Measurements from ENCODE around the gene MRI1. TPM values are rescaled to one million over a fixed set of nuclear protein-coding genes. Genes with fewer than 3 reads are reported as not detected.

The MRI1 gene
- total and polyA plus RNA-seq, 2 experiments from 2014 or later = 12.3 to 44.5 TPM

DNA sequence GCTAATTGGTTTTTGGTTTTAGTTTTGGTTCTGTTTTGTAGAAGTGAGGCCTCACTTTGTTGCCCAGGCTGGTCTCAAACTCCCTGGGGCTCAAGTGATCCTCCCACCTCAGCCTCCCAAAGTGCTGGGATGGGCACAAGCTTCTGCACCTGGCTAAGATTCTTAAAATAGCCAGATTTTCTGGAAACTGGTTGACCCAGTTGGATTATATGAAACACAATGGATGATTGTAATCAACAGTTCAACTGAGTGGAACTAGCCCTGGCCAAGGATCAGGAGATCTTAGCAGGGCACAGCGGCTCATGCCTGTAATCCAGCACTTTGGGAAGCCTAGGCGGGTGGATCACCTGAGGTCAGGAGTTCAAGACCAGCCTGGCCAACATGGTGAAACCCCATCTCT is 29.6 kb upstream of the MRI1 start:
- TF ChIP-seq, protein P1, sequence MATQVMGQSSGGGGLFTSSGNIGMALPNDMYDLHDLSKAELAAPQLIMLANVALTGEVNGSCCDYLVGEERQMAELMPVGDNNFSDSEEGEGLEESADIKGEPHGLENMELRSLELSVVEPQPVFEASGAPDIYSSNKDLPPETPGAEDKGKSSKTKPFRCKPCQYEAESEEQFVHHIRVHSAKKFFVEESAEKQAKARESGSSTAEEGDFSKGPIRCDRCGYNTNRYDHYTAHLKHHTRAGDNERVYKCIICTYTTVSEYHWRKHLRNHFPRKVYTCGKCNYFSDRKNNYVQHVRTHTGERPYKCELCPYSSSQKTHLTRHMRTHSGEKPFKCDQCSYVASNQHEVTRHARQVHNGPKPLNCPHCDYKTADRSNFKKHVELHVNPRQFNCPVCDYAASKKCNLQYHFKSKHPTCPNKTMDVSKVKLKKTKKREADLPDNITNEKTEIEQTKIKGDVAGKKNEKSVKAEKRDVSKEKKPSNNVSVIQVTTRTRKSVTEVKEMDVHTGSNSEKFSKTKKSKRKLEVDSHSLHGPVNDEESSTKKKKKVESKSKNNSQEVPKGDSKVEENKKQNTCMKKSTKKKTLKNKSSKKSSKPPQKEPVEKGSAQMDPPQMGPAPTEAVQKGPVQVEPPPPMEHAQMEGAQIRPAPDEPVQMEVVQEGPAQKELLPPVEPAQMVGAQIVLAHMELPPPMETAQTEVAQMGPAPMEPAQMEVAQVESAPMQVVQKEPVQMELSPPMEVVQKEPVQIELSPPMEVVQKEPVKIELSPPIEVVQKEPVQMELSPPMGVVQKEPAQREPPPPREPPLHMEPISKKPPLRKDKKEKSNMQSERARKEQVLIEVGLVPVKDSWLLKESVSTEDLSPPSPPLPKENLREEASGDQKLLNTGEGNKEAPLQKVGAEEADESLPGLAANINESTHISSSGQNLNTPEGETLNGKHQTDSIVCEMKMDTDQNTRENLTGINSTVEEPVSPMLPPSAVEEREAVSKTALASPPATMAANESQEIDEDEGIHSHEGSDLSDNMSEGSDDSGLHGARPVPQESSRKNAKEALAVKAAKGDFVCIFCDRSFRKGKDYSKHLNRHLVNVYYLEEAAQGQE (IDR thresholded peaks at IDR 0.05; ENCODE audit: unreplicated experiment) = no peak
- TF ChIP-seq ZNF331 (CRISPR knock-in tag; IDR thresholded peaks at IDR 0.05; ENCODE audit: low read depth) (no peak), EZH2phosphoT487 (IDR thresholded peaks at IDR 0.05; ENCODE audit: unreplicated experiment) (no peak), JUNB (IDR thresholded peaks at IDR 0.05; ENCODE audit: unreplicated experiment) (no peak), EZH2 (IDR thresholded peaks at IDR 0.05; ENCODE audit: low read depth, unreplicated experiment) (no peak), POLR2AphosphoS5 (IDR thresholded peaks at IDR 0.05; ENCODE audit: low read depth) (no peak), CREB1 (CRISPR knock-in tag; IDR thresholded peaks at IDR 0.05; ENCODE audit: low read depth) (no peak), NANOG (IDR thresholded peaks at IDR 0.05; ENCODE audit: borderline replicate concordance) (no peak), STAT1 (IDR thresholded peaks at IDR 0.05; ENCODE audit: unreplicated experiment) (no peak), ZNF114 (CRISPR knock-in tag; IDR thresholded peaks at IDR 0.05) (no peak)
- TF ChIP-seq, protein P2, sequence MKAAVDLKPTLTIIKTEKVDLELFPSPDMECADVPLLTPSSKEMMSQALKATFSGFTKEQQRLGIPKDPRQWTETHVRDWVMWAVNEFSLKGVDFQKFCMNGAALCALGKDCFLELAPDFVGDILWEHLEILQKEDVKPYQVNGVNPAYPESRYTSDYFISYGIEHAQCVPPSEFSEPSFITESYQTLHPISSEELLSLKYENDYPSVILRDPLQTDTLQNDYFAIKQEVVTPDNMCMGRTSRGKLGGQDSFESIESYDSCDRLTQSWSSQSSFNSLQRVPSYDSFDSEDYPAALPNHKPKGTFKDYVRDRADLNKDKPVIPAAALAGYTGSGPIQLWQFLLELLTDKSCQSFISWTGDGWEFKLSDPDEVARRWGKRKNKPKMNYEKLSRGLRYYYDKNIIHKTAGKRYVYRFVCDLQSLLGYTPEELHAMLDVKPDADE (IDR thresholded peaks at IDR 0.05) = no peak
- TF ChIP-seq, protein P3, sequence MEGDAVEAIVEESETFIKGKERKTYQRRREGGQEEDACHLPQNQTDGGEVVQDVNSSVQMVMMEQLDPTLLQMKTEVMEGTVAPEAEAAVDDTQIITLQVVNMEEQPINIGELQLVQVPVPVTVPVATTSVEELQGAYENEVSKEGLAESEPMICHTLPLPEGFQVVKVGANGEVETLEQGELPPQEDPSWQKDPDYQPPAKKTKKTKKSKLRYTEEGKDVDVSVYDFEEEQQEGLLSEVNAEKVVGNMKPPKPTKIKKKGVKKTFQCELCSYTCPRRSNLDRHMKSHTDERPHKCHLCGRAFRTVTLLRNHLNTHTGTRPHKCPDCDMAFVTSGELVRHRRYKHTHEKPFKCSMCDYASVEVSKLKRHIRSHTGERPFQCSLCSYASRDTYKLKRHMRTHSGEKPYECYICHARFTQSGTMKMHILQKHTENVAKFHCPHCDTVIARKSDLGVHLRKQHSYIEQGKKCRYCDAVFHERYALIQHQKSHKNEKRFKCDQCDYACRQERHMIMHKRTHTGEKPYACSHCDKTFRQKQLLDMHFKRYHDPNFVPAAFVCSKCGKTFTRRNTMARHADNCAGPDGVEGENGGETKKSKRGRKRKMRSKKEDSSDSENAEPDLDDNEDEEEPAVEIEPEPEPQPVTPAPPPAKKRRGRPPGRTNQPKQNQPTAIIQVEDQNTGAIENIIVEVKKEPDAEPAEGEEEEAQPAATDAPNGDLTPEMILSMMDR (conservative IDR thresholded peaks at IDR 0.05; ENCODE audit: low read depth in 2 of 2) = no peak
- TF ChIP-seq, protein P4, sequence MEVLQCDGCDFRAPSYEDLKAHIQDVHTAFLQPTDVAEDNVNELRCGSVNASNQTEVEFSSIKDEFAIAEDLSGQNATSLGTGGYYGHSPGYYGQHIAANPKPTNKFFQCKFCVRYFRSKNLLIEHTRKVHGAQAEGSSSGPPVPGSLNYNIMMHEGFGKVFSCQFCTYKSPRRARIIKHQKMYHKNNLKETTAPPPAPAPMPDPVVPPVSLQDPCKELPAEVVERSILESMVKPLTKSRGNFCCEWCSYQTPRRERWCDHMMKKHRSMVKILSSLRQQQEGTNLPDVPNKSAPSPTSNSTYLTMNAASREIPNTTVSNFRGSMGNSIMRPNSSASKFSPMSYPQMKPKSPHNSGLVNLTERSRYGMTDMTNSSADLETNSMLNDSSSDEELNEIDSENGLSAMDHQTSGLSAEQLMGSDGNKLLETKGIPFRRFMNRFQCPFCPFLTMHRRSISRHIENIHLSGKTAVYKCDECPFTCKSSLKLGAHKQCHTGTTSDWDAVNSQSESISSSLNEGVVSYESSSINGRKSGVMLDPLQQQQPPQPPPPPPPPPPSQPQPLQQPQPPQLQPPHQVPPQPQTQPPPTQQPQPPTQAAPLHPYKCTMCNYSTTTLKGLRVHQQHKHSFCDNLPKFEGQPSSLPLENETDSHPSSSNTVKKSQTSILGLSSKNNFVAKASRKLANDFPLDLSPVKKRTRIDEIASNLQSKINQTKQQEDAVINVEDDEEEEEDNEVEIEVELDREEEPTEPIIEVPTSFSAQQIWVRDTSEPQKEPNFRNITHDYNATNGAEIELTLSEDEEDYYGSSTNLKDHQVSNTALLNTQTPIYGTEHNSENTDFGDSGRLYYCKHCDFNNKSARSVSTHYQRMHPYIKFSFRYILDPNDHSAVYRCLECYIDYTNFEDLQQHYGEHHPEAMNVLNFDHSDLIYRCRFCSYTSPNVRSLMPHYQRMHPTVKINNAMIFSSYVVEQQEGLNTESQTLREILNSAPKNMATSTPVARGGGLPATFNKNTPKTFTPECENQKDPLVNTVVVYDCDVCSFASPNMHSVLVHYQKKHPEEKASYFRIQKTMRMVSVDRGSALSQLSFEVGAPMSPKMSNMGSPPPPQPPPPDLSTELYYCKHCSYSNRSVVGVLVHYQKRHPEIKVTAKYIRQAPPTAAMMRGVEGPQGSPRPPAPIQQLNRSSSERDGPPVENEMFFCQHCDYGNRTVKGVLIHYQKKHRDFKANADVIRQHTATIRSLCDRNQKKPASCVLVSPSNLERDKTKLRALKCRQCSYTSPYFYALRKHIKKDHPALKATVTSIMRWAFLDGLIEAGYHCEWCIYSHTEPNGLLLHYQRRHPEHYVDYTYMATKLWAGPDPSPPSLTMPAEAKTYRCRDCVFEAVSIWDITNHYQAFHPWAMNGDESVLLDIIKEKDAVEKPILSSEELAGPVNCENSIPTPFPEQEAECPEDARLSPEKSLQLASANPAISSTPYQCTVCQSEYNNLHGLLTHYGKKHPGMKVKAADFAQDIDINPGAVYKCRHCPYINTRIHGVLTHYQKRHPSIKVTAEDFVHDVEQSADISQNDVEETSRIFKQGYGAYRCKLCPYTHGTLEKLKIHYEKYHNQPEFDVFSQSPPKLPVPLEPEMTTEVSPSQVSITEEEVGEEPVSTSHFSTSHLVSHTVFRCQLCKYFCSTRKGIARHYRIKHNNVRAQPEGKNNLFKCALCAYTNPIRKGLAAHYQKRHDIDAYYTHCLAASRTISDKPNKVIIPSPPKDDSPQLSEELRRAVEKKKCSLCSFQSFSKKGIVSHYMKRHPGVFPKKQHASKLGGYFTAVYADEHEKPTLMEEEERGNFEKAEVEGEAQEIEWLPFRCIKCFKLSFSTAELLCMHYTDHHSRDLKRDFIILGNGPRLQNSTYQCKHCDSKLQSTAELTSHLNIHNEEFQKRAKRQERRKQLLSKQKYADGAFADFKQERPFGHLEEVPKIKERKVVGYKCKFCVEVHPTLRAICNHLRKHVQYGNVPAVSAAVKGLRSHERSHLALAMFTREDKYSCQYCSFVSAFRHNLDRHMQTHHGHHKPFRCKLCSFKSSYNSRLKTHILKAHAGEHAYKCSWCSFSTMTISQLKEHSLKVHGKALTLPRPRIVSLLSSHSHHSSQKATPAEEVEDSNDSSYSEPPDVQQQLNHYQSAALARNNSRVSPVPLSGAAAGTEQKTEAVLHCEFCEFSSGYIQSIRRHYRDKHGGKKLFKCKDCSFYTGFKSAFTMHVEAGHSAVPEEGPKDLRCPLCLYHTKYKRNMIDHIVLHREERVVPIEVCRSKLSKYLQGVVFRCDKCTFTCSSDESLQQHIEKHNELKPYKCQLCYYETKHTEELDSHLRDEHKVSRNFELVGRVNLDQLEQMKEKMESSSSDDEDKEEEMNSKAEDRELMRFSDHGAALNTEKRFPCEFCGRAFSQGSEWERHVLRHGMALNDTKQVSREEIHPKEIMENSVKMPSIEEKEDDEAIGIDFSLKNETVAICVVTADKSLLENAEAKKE (CRISPR knock-in tag; IDR thresholded peaks at IDR 0.05) = no peak
- Histone ChIP-seq H3K36me3 (ENCODE audit: insufficient read depth) (no peaks in the 10 kb centered on the region), H3K4me1 (ENCODE audit: insufficient read depth) (peaks cover 14% of the 10 kb centered on the region; the same call in 1 of the 2 replicates), H3K9me2 (ENCODE audit: insufficient read depth) (no peaks in the 10 kb centered on the region), H4K20me1 (replicated peaks; ENCODE audit: insufficient read depth) (no peaks in the 10 kb centered on the region), H3F3A (replicated peaks; ENCODE audit: low read depth) (peaks cover 10% of the 10 kb centered on the region; the same call in 1 of the 2 replicates), H3K4me2 (no peak overlapping the region), H3K27me3 (ENCODE audit: insufficient read depth) (no peaks in the 10 kb centered on the region), H3K4me3 (no peak overlapping the region), H3K27ac (ENCODE audit: low read depth) (no peak overlapping the region), H2AFZ (no peak overlapping the region), H3K79me2 (replicated peaks; ENCODE audit: insufficient read depth) (no peaks in the 10 kb centered on the region)
- H3K9me3 Mint-ChIP-seq = no peaks in the 10 kb centered on the region
- H3K4me3 Mint-ChIP-seq = no peak overlapping the region
- H3K4me1 Mint-ChIP-seq = peaks cover 12% of the 10 kb centered on the region
- H3K27ac Mint-ChIP-seq = no peak overlapping the region
- H3K27me3 Mint-ChIP-seq (ENCODE audit: insufficient read depth, low read depth, poor library complexity) = no peaks in the 10 kb centered on the region
- no peaks in the 10 kb centered on the region; the same call in 2 of the 3 replicates for H3K36me3 Mint-ChIP-seq (ENCODE audit: low read depth)
- DNase-seq (ENCODE audit: low spot score) = no peak
- ATAC-seq = no peak

Measured in GM23338 (cell line).